ENCODE measurements around the gene CDKL1.
"Not testable (repeated sequence)": the region's sequence is repeated elsewhere in the genome, so short reads cannot be mapped to it uniquely, and the experiment has no call there.

The CDKL1 gene

GRCh38 chr14:50387548-50387947, 9.1 kb downstream of the CDKL1 start:
- DNase-seq, result no peak

GRCh38 chr14:50383618-50384225, 13.0 kb downstream of the CDKL1 start:
- DNase-seq, result no peak

GRCh38 chr14:50381823-50382287, 14.8 kb downstream of the CDKL1 start:
- DNase-seq, result no peak

- no peak for DNase-seq
These were observed 15.7 kb downstream of the CDKL1 start for GRCh38 chr14:50381008-50381407.

- no peak for DNase-seq
These were observed 16.2 kb downstream of the CDKL1 start for GRCh38 chr14:50380455-50380854.

DNA sequence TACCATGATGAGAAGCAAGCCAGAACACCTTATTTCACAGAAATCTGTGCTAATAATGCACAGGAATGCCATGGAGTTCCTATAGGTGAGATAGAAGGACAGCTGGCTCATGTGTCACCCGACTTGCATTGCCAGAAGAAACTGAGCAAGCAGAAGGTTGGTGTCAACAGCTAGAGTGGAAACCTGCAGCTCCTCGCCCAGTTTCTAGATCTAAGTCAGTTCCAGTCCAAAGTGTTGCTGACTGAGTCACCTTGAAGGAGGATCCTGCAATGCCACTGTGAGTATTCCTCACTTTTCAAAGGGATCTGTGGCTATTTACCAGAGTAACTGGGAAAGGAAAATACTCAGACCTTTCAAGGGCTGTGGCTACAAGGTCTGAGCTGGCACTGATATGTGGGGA, 17.1 kb downstream of the CDKL1 start:
- DNase-seq, result no peak

DNA sequence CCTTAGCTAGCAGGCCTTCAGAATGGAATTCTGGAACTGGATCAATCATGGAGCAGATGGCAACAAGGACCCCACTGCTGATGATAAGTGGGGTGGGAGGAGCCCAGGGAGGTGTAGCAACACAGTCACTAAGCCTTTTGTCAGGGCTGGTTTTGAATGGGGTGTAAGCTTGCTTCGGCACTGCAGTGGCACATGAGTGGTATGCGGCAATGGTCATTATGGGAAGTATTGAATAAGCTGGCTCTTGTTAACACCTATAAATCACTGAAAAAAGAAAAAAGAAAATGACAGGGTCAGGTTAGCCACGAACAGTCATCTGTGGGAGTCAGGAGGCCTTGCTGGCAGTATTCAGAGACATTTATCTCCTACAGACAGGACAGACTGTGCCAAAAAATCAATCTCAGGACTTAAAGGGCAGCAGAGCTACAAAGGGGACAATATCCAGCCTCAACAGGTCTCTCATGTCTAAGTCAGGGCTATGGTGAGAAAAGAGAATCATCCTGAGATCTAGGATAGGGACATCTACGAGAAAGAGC, 19.1 kb downstream of the CDKL1 start:
- DNase-seq, result no peak

DNA sequence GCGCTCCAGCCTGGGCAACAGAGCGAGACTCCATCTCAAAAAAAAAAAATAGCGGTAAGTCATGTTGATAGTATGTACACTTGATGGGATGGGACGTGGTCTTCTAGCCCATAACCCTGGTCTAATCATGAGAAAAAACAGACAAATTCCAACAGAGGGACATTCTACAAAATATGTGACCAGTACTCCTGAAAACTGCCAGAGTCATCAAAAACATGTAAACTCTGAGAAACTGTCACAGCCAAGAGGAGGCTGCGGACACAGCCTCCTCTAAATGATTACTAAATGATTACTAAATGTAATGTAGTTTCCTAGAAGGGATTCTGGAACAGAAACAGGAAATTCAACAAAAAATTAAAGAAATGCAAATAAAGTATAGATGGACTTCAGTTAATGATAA, 20.9 kb downstream of the CDKL1 start:
- no peak for DNase-seq

DNA sequence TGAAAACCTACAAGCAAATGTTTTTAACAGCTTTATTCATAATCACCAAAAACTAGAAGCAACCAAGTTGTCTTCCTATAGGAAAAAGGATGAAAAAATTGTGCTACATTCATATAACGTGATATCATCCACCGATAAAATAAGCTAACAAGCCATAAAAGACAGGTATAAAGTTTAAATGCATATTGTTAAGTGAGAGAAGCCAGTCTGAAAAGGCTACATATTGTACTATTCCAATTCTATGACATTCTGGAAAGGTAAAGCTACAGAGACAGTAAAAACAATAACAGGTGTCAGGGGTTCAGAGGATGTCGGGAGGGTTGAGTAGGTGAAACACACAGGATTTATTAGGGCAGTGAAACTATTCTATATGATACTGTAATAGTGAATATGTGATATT, 22.7 kb downstream of the CDKL1 start:
- no peak for DNase-seq

- DNase-seq, result no peak
These were observed 25.1 kb downstream of the CDKL1 start for GRCh38 chr14:50371546-50371945.

DNA sequence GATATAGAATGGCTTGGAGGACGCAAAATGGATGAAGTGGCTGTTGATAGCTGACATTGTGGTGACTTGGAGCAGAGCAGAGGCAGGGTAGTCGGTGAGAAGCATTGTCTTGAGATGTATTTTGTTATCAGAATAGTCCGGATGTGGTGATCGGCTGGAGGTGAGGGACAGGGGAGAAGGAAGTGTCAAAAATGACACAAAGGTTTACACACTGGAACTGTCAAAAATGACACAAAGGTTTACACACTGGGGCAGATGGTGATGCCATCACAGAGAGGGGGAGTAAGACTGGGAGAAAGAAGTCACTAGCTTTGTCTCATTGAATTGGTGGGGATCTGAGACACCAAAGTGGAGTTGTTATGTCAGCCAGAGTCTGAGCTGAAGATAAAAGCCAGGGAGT, 30.1 kb downstream of the CDKL1 start:
- DNase-seq, result no peak

- DNase-seq, result no peak
These were observed 30.6 kb downstream of the CDKL1 start for GRCh38 chr14:50366115-50366514.

DNA sequence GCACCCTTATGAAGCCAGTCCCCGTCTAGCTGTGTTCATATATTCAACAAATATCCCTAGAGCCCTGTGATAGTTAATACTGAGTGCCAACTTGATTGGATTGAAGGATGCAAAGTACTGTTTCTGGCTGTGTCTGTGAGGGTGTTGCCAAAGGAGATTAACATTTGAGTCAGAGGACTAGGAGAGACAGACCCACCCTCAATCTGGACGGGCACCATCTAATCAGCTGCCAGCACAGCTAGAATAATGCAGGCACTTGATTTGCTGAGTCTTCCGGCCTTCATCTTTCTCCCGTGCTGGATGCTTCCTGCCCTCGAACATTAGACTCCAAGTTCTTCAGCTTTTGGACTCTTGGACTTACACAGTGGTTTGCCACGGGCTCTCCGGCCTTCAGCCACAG, 31.1 kb downstream of the CDKL1 start:
- DNase-seq, result not testable (repeated sequence)

DNA sequence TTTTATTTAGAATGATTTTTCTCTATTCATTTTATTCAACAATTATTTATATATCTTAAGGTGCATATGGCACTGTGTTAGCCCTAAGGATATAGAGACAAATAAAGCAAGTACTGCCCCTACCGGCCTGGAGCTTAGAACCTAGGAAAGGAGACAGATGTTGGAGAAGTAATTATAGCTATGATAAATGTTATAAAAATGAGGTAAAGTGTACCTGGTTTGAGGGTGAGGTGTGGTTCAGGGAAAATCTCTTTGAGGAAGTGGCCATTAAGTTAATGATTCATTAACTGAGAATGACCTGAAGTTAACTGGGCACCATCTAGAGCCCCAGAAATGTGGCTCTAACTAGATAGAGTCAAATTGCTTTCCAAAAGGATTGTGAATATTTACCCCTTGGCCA, 31.9 kb downstream of the CDKL1 start:
- no peak for DNase-seq

- DNase-seq, result peak; percentile 8 to 45
These were observed 33.0 kb downstream of the CDKL1 start for GRCh38 chr14:50363714-50364111.

GRCh38 chr14:50362764-50363713, 33.6 kb downstream of the CDKL1 start:
- DNase-seq, result peak in 1 of 2 experiments; percentile 26

- DNase-seq, result not testable (repeated sequence)
These were observed 34.9 kb downstream of the CDKL1 start for GRCh38 chr14:50361473-50362403.

DNA sequence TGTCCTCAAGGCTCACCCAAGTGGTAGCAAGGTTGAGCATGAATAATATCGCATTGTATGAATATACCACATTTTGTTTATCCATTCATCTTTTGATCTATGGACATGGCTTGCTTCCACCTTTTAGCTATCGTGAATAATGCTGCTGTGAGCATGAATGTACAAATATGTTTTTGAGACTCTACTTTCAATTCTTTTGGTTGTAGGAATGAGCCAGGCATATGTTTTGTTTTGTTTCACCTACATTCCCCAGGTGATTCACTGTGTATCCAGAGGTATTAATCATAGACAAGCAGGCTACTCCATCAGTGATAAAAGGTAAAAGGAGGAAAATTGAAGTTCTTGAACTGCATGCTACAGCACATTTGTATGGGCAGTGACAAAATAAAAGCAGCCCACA, 35.8 kb downstream of the CDKL1 start:
- no peak for DNase-seq

DNA sequence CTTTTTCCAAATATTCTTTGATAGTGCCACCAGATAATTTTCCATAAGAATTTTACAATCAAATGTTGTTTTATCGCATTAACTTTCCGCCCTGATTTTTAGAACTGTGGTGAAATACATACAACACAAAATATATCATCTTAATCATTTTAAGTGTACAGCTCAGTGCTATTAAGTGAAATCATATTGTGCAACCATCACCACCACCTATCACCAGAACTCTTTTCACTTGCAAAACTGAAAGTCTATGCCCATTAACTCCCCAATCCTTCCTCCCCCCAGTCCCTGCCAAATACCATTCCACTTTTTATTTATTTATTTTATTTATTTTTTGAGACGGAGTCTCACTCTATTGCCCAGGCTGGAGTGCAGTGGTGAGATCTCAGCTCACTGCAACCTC, 36.6 kb downstream of the CDKL1 start:
- DNase-seq, result no peak

- DNase-seq, result no peak
These were observed 37.0 kb downstream of the CDKL1 start for GRCh38 chr14:50359631-50360030.

GRCh38 chr14:50357753-50358395, 38.8 kb downstream of the CDKL1 start:
- no peak for DNase-seq

- DNase-seq, result no peak
These were observed 39.6 kb downstream of the CDKL1 start for GRCh38 chr14:50357124-50357523.
